ENCODE data around the gene LAMB4.

LAMB4 gene

GRCh38 chr7:108127461-108127860 is 2.7 kb downstream of the LAMB4 start:
- H3K79me2 ChIP-seq (ENCODE audit: control insufficient read depth, insufficient read depth, low read length): no peaks in the 10 kb centered on the region
- no peaks in the 10 kb centered on the region for H3K36me3 ChIP-seq (ENCODE audit: control insufficient read depth, insufficient read depth, low read length)
- H3K27me3 ChIP-seq (ENCODE audit: insufficient read depth, low read length, poor library complexity): no peaks in the 10 kb centered on the region
- WGBS (ENCODE audit: extremely low coverage, insufficient coverage, low lambda C conversion rate): no CpG with 5 or more reads among the region's 5 CpGs
- no peak overlapping the region for H3K4me2 ChIP-seq (ENCODE audit: low read length)
- H3K79me1 ChIP-seq (ENCODE audit: low read length): no peaks in the 10 kb centered on the region
- H3K56ac ChIP-seq (ENCODE audit: low read length): no peak overlapping the region
- H3K4me1 ChIP-seq (ENCODE audit: control insufficient read depth, low read depth, low read length): peaks cover 1% of the 10 kb centered on the region
- H3K4me3 ChIP-seq (ENCODE audit: low read length): no peak overlapping the region
- no peak overlapping the region for H4K5ac ChIP-seq (ENCODE audit: low read length)
- no peak overlapping the region for H3K9ac ChIP-seq (ENCODE audit: low read length)
- H2BK5ac ChIP-seq (ENCODE audit: low read length): no peak overlapping the region
- no peak overlapping the region for H3K18ac ChIP-seq (ENCODE audit: low read length)
- no peak overlapping the region for H3K27ac ChIP-seq (ENCODE audit: low read depth, low read length)
- no peak overlapping the region for H2BK15ac ChIP-seq (replicated peaks; ENCODE audit: low read depth)
- no peak overlapping the region for H2BK120ac ChIP-seq (ENCODE audit: low read depth, low read length)
- H2AK5ac ChIP-seq (ENCODE audit: low read length): no peak overlapping the region
- no peak for DNase-seq
- no peak overlapping the region for H4K8ac ChIP-seq (ENCODE audit: low read depth, low read length)
- no peak overlapping the region for H3K23ac ChIP-seq (ENCODE audit: low read length)
- no peak overlapping the region for H3K4ac ChIP-seq (ENCODE audit: low read depth, low read length)

DNA sequence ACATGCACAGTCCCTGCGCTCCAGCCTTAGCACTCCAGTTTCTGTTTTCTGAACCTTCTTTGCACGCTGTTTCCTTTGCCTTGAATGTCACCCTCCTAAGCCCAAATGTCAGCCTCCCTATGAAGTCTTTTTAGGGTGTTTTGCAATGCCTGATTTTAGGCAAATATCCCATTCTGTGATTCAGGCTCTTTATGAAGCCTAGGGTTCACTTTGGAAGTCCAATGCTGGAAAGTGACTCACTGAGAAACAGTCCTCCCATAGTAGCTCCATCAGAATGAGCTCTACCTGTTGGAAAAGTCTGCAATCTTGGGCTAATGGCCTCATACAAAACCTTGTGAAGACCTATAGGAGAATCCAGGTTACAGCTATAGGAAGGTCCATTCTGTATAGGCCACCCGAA is 5.3 kb downstream of the LAMB4 start:
- no peak for DNase-seq
- Histone ChIP-seq H4K5ac (ENCODE audit: low read length) (no peak overlapping the region), H3K56ac (ENCODE audit: low read length) (no peak overlapping the region), H2BK120ac (ENCODE audit: low read depth, low read length) (no peak overlapping the region), H2BK15ac (replicated peaks; ENCODE audit: low read depth) (no peak overlapping the region), H2AK5ac (ENCODE audit: low read length) (no peak overlapping the region), H2BK5ac (ENCODE audit: low read length) (no peak overlapping the region), H3K27ac (ENCODE audit: low read depth, low read length) (no peak overlapping the region), H3K4me2 (ENCODE audit: low read length) (no peak overlapping the region), H4K8ac (ENCODE audit: low read depth, low read length) (no peak overlapping the region), H3K4me1 (ENCODE audit: control insufficient read depth, low read depth, low read length) (no peaks in the 10 kb centered on the region), H3K79me2 (ENCODE audit: control insufficient read depth, insufficient read depth, low read length) (no peaks in the 10 kb centered on the region), H3K4ac (ENCODE audit: low read depth, low read length) (no peak overlapping the region), H3K18ac (ENCODE audit: low read length) (no peak overlapping the region), H3K36me3 (ENCODE audit: control insufficient read depth, insufficient read depth, low read length) (no peaks in the 10 kb centered on the region), H3K79me1 (ENCODE audit: low read length) (no peaks in the 10 kb centered on the region), H3K23ac (ENCODE audit: low read length) (no peak overlapping the region), H3K9ac (ENCODE audit: low read length) (no peak overlapping the region), H3K27me3 (ENCODE audit: insufficient read depth, low read length, poor library complexity) (no peaks in the 10 kb centered on the region), H3K4me3 (ENCODE audit: low read length) (no peak overlapping the region)
- WGBS (ENCODE audit: extremely low coverage, insufficient coverage, low lambda C conversion rate): no CpG with 5 or more reads among the region's 3 CpGs

- H3K36me3 ChIP-seq (ENCODE audit: control insufficient read depth, insufficient read depth, low read length): no peaks in the 10 kb centered on the region
- no peaks in the 10 kb centered on the region for H3K27me3 ChIP-seq (ENCODE audit: insufficient read depth, low read length, poor library complexity)
- no peaks in the 10 kb centered on the region for H3K79me2 ChIP-seq (ENCODE audit: control insufficient read depth, insufficient read depth, low read length)
- no peak overlapping the region for H3K27ac ChIP-seq (ENCODE audit: low read depth, low read length)
- H3K4me3 ChIP-seq (ENCODE audit: low read length): no peak overlapping the region
- no peak overlapping the region for H2AK5ac ChIP-seq (ENCODE audit: low read length)
- no peak overlapping the region for H2BK15ac ChIP-seq (replicated peaks; ENCODE audit: low read depth)
- no peak overlapping the region for H3K4me2 ChIP-seq (ENCODE audit: low read length)
- H3K4ac ChIP-seq (ENCODE audit: low read depth, low read length): no peak overlapping the region
- H3K9ac ChIP-seq (ENCODE audit: low read length): no peak overlapping the region
- DNase-seq: no peak
- no peak overlapping the region for H4K8ac ChIP-seq (ENCODE audit: low read depth, low read length)
- H3K4me1 ChIP-seq (ENCODE audit: control insufficient read depth, low read depth, low read length): no peaks in the 10 kb centered on the region
- no peak overlapping the region for H3K23ac ChIP-seq (ENCODE audit: low read length)
- H3K18ac ChIP-seq (ENCODE audit: low read length): no peak overlapping the region
- no peak overlapping the region for H3K56ac ChIP-seq (ENCODE audit: low read length)
- H3K79me1 ChIP-seq (ENCODE audit: low read length): no peaks in the 10 kb centered on the region
- H2BK5ac ChIP-seq (ENCODE audit: low read length): no peak overlapping the region
- no peak overlapping the region for H2BK120ac ChIP-seq (ENCODE audit: low read depth, low read length)
- no peak overlapping the region for H4K5ac ChIP-seq (ENCODE audit: low read length)
These were observed 8.0 kb downstream of the LAMB4 start for GRCh38 chr7:108122181-108122580.

DNA sequence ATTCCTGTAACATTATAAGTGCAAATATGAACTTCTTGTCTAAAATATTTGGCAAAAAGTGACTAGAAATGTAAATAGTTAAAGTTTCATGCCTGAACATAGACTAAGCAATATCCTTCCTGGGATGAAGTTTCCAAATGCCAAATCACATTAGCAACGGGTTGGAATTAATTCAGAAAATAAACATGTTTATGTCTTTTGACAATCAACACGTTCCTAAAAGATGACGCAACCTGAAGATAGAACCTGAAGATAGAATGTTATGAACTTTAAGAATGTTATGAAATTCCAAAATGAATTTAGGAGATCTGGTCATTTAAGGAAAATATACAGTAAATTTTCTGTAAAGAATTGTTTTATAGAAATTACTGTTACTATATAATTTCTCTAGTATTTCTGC is 9.2 kb downstream of the LAMB4 start:
- Histone ChIP-seq H3K36me3 (ENCODE audit: control insufficient read depth, insufficient read depth, low read length) (no peaks in the 10 kb centered on the region), H3K4ac (ENCODE audit: low read depth, low read length) (no peak overlapping the region), H4K8ac (ENCODE audit: low read depth, low read length) (no peak overlapping the region), H3K4me1 (ENCODE audit: control insufficient read depth, low read depth, low read length) (no peaks in the 10 kb centered on the region), H3K79me2 (ENCODE audit: control insufficient read depth, insufficient read depth, low read length) (no peaks in the 10 kb centered on the region), H3K79me1 (ENCODE audit: low read length) (no peaks in the 10 kb centered on the region), H3K27ac (ENCODE audit: low read depth, low read length) (no peak overlapping the region), H2BK15ac (replicated peaks; ENCODE audit: low read depth) (no peak overlapping the region), H3K56ac (ENCODE audit: low read length) (no peak overlapping the region), H3K9ac (ENCODE audit: low read length) (no peak overlapping the region), H2AK5ac (ENCODE audit: low read length) (no peak overlapping the region), H3K23ac (ENCODE audit: low read length) (no peak overlapping the region), H3K18ac (ENCODE audit: low read length) (no peak overlapping the region), H2BK120ac (ENCODE audit: low read depth, low read length) (no peak overlapping the region), H3K27me3 (ENCODE audit: insufficient read depth, low read length, poor library complexity) (no peaks in the 10 kb centered on the region), H4K5ac (ENCODE audit: low read length) (no peak overlapping the region), H3K4me2 (ENCODE audit: low read length) (no peak overlapping the region), H3K4me3 (ENCODE audit: low read length) (no peak overlapping the region), H2BK5ac (ENCODE audit: low read length) (no peak overlapping the region)
- DNase-seq: no peak
- no CpG with 5 or more reads among the region's 3 CpGs for WGBS (ENCODE audit: extremely low coverage, insufficient coverage, low lambda C conversion rate)

DNA sequence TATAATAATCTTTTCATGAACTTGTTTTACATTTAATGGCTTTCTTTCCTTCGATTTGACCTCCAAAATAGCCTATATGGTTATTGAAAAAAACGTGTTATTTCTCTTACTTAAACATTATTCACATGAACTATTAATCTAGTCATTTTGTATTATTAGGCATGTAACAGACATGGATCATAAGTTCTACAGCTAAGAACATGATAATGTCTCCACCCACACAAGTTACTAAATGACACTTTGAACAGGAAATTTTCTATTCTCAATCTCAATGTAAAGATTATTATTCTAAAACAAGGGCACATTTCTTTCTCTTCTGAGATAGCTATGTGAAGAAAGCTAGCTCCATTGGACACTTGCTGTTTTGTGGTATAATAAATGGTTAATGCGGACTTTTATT is 10.0 kb downstream of the LAMB4 start:
- no peaks in the 10 kb centered on the region for H3K79me1 ChIP-seq (ENCODE audit: low read length)
- H3K4me1 ChIP-seq (ENCODE audit: control insufficient read depth, low read depth, low read length): no peaks in the 10 kb centered on the region
- H3K9ac ChIP-seq (ENCODE audit: low read length): no peak overlapping the region
- H2AK5ac ChIP-seq (ENCODE audit: low read length): no peak overlapping the region
- no peak overlapping the region for H4K5ac ChIP-seq (ENCODE audit: low read length)
- H3K23ac ChIP-seq (ENCODE audit: low read length): no peak overlapping the region
- no peak overlapping the region for H3K4me3 ChIP-seq (ENCODE audit: low read length)
- no peak overlapping the region for H3K4me2 ChIP-seq (ENCODE audit: low read length)
- no peak overlapping the region for H2BK120ac ChIP-seq (ENCODE audit: low read depth, low read length)
- no peak overlapping the region for H3K18ac ChIP-seq (ENCODE audit: low read length)
- H3K36me3 ChIP-seq (ENCODE audit: control insufficient read depth, insufficient read depth, low read length): no peaks in the 10 kb centered on the region
- H2BK5ac ChIP-seq (ENCODE audit: low read length): no peak overlapping the region
- H4K8ac ChIP-seq (ENCODE audit: low read depth, low read length): no peak overlapping the region
- no peaks in the 10 kb centered on the region for H3K79me2 ChIP-seq (ENCODE audit: control insufficient read depth, insufficient read depth, low read length)
- H2BK15ac ChIP-seq (replicated peaks; ENCODE audit: low read depth): no peak overlapping the region
- no peak overlapping the region for H3K27ac ChIP-seq (ENCODE audit: low read depth, low read length)
- WGBS (ENCODE audit: extremely low coverage, insufficient coverage, low lambda C conversion rate): no CpG with 5 or more reads among the region's 3 CpGs
- H3K4ac ChIP-seq (ENCODE audit: low read depth, low read length): no peak overlapping the region
- no peak for DNase-seq
- H3K27me3 ChIP-seq (ENCODE audit: insufficient read depth, low read length, poor library complexity): no peaks in the 10 kb centered on the region
- H3K56ac ChIP-seq (ENCODE audit: low read length): no peak overlapping the region

DNA sequence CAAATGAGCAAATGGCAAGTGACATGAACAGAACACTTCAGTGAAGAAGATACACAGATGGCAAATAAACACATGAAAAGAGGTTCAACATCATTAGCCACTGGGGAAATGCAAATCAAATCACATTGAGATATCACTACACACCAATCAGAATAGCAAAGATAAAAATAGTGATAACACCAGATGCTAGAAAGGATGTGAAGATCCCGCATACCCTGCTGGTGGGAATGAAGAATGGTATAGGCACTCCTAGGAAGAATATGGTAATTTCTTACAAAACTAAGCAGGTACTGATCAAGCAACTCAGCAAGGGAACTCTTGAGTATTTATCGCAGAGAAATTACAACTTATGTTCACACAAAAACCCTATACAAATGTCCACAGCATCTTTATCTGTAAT is 11.2 kb downstream of the LAMB4 start:
- no peak overlapping the region for H2BK120ac ChIP-seq (ENCODE audit: low read depth, low read length)
- no peaks in the 10 kb centered on the region for H3K79me2 ChIP-seq (ENCODE audit: control insufficient read depth, insufficient read depth, low read length)
- H2BK5ac ChIP-seq (ENCODE audit: low read length): no peak overlapping the region
- H3K18ac ChIP-seq (ENCODE audit: low read length): no peak overlapping the region
- H4K8ac ChIP-seq (ENCODE audit: low read depth, low read length): no peak overlapping the region
- H3K36me3 ChIP-seq (ENCODE audit: control insufficient read depth, insufficient read depth, low read length): no peaks in the 10 kb centered on the region
- no peak overlapping the region for H3K9ac ChIP-seq (ENCODE audit: low read length)
- no peaks in the 10 kb centered on the region for H3K79me1 ChIP-seq (ENCODE audit: low read length)
- no peak overlapping the region for H3K4me2 ChIP-seq (ENCODE audit: low read length)
- DNase-seq: peak; percentile 85
- WGBS (ENCODE audit: extremely low coverage, insufficient coverage, low lambda C conversion rate): no CpG with 5 or more reads among the region's 2 CpGs
- H3K4ac ChIP-seq (ENCODE audit: low read depth, low read length): no peak overlapping the region
- no peak overlapping the region for H3K56ac ChIP-seq (ENCODE audit: low read length)
- no peak overlapping the region for H2BK15ac ChIP-seq (replicated peaks; ENCODE audit: low read depth)
- no peaks in the 10 kb centered on the region for H3K4me1 ChIP-seq (ENCODE audit: control insufficient read depth, low read depth, low read length)
- H4K5ac ChIP-seq (ENCODE audit: low read length): no peak overlapping the region
- no peak overlapping the region for H3K4me3 ChIP-seq (ENCODE audit: low read length)
- H3K27me3 ChIP-seq (ENCODE audit: insufficient read depth, low read length, poor library complexity): no peaks in the 10 kb centered on the region
- no peak overlapping the region for H2AK5ac ChIP-seq (ENCODE audit: low read length)
- H3K27ac ChIP-seq (ENCODE audit: low read depth, low read length): no peak overlapping the region
- no peak overlapping the region for H3K23ac ChIP-seq (ENCODE audit: low read length)

Data from mesendoderm (in vitro differentiated cells).